K562 (cell line): ENCODE results near the gene OXA1L. TPM values are rescaled to one million over a fixed set of nuclear protein-coding genes. Genes with fewer than 3 reads are reported as not detected.

ENCODE experiments used
- ATAC-seq: fragments of 200-7000 bp; cut with Tn5 transposase; 3 replicates; pipeline ENCODE4 v1.9.1; 2020; ENCODE audit warnings: moderate library complexity
- BruUV-seq: library from RNA; stranded (reverse); fragments of 400-500 nt; replicated peaks from 2 replicates; lab custom pipeline; 2021; lab: Mats Ljungman, UMichigan
- CTCF ChIA-PET: fragments of 300-600 bp; formaldehyde crosslinking; extraction: SDS; loops from one replicate; lab custom pipeline; 2021; ENCODE audit warnings: low intra/inter-chr PET ratio; lab: Yijun Ruan, JAX
- POLR2A ChIA-PET: fragments of 300-600, 350-650 bp; sonication (Branson Sonifier 250); formaldehyde crosslinking; extraction: SDS; loops from one replicate; lab custom pipeline; 2021; ENCODE audit warnings: antibody characterized with exemption, inconsistent platforms; lab: Yijun Ruan, JAX
- DNase-seq, 4 experiments: peaks; one replicate each; pipeline versions ENCODE4 v3.0.0 to v3.0.0-alpha.2; 2011 to 2018; ENCODE audit warnings: low spot score in 3 of 4, mixed read lengths in 3 of 4; ENCODE audit errors: extremely low read depth in 1 of 4
- FAIRE-seq: peaks from 2 replicates; lab custom pipeline; 2011; peaks lifted over from hg19 to GRCh38; lab: Jason Lieb, UNC
- H2AFZ ChIP-seq: 2 replicates; pipeline ENCODE4 v1.6.0; 2011; ENCODE audit warnings: low read depth, low read length, control low read depth, inconsistent platforms
- H3K27ac ChIP-seq: fragments of 200-600 bp; 3 replicates; pipeline ENCODE4 v1.8.0; 2011; ENCODE audit warnings: low read depth, mild to moderate bottlenecking, control low read depth, inconsistent platforms, low read length, moderate library complexity, mixed read lengths; ENCODE audit errors: extremely low read depth
- H3K27me3 ChIP-seq, 2 experiments: fragments of 300-600 bp in 1 of 2; 2 replicates in 1 of 2; 3 replicates in 1 of 2; pipeline versions ENCODE4 v1.6.0 to v1.8.0; 2011; ENCODE audit warnings: inconsistent platforms in 2 of 2, low read length in 2 of 2, mild to moderate bottlenecking in 1 of 2, mixed read lengths in 1 of 2, moderate library complexity in 1 of 2; ENCODE audit not compliant: control insufficient read depth in 2 of 2, insufficient read depth in 2 of 2
- H3K36me3 ChIP-seq: fragments of 300-600 bp; 3 replicates; pipeline ENCODE4 v1.8.0; 2011; ENCODE audit warnings: mild to moderate bottlenecking, low read length, inconsistent platforms; ENCODE audit not compliant: control insufficient read depth, insufficient read depth
- H3K4me1 ChIP-seq, 2 experiments: fragments of 200-600 bp in 1 of 2; replicated peaks in 1 of 2; 2 replicates in 1 of 2; 3 replicates in 1 of 2; pipeline versions ENCODE4 v1.5.1 to v1.8.0; 2011; ENCODE audit warnings: inconsistent platforms in 2 of 2, low read length in 2 of 2, mild to moderate bottlenecking in 1 of 2, mixed read lengths in 1 of 2, moderate library complexity in 1 of 2; ENCODE audit not compliant: control insufficient read depth in 2 of 2, insufficient read depth in 2 of 2
- H3K4me2 ChIP-seq: 2 replicates; pipeline ENCODE4 v1.6.1; 2011; ENCODE audit warnings: low read length, control low read depth, inconsistent platforms, mixed read lengths; ENCODE audit not compliant: insufficient read depth
- H3K4me3 ChIP-seq: fragments of 200-600 bp; sonication (generic), shearing (Covaris generic); 2 replicates; pipeline ENCODE4 v1.5.1; 2016; ENCODE audit warnings: control low read depth, inconsistent platforms
- H3K79me2 ChIP-seq: fragments of 200-600 bp; 3 replicates; pipeline ENCODE4 v1.8.0; 2011; ENCODE audit warnings: low read length, inconsistent platforms; ENCODE audit not compliant: control insufficient read depth, insufficient read depth
- H3K9ac ChIP-seq, 2 experiments: 2 replicates each; pipeline versions ENCODE4 v1.6.0 to v1.6.1; 2011; ENCODE audit warnings: low read depth in 2 of 2, low read length in 2 of 2, control low read depth in 1 of 2, inconsistent platforms in 1 of 2, mild to moderate bottlenecking in 1 of 2, mixed read lengths in 1 of 2; ENCODE audit not compliant: insufficient read depth in 1 of 2
- H3K9me1 ChIP-seq: one replicate; pipeline ENCODE4 v1.6.0; 2011; ENCODE audit warnings: inconsistent platforms, mild to moderate bottlenecking, low read length, moderate library complexity; ENCODE audit not compliant: control insufficient read depth, insufficient read depth
- H3K9me3 ChIP-seq: replicated peaks from 2 replicates; pipeline ENCODE4 v1.5.1; 2011; ENCODE audit warnings: low read depth, low read length, inconsistent platforms; ENCODE audit not compliant: control insufficient read depth, insufficient read depth
- H4K20me1 ChIP-seq: replicated peaks from 2 replicates; pipeline ENCODE4 v1.6.1; 2011; ENCODE audit warnings: low read length, inconsistent platforms, mixed read lengths; ENCODE audit not compliant: control insufficient read depth, insufficient read depth
- CHD1 ChIP-seq: fragments of 200-600 bp; sonication (generic); IDR thresholded peaks from one replicate; pipeline ENCODE4 v1.6.1; 2012; ENCODE audit warnings: mild to moderate bottlenecking, moderate library complexity, low read length, inconsistent platforms
- MED1 ChIP-seq: sonication (generic); formaldehyde crosslinking; IDR thresholded peaks from 2 replicates; pipeline ENCODE4 v1.8.1; 2023; ENCODE audit warnings: missing genetic modification reagents, borderline replicate concordance
- MTA1 ChIP-seq: fragments of 450-650 bp; IDR thresholded peaks from 2 replicates; pipeline ENCODE4 v1.6.1; 2017; ENCODE audit warnings: borderline replicate concordance
- SMARCC2 ChIP-seq: fragments of 450-650 bp; IDR thresholded peaks from 2 replicates; pipeline ENCODE4 v1.6.1; 2017; ENCODE audit warnings: antibody characterized with exemption, moderate library complexity, mild to moderate bottlenecking, low read depth
- ZFPM2 ChIP-seq: fragments of 250-450 bp; sonication (Bioruptor Pico); IDR thresholded peaks from 2 replicates; pipeline ENCODE4 v1.5.1; 2022; ENCODE audit warnings: mild to moderate bottlenecking
- ZNF324 ChIP-seq: fragments of 250-450 bp; sonication (Bioruptor Pico); IDR thresholded peaks from 2 replicates; pipeline ENCODE4 v1.4.0; 2020; ENCODE audit warnings: mild to moderate bottlenecking
- ZNF766 ChIP-seq: fragments of 200-800 bp; sonication (Bioruptor generic); conservative IDR thresholded peaks from 2 replicates; pipeline ENCODE4 v1.6.1; 2016; ENCODE audit warnings: missing genetic modification characterization, missing compliant biosample characterization
- WGBS: fragments of 100-300 bp; shearing (Covaris generic); methylation state at CpG from one replicate; pipeline ENCODE4 v1.1.6; 2016; ENCODE audit warnings: low coverage, mixed read lengths; ENCODE audit not compliant: insufficient coverage; ENCODE audit errors: missing lambda C conversion rate; 5-methylcytosine and 5-hydroxymethylcytosine counted together
- in situ Hi-C: fragments of 300-500 bp; cut with MboI; formaldehyde crosslinking; loops from 4 replicates; pipeline ENCODE4 v1.15.0; 2018; ENCODE audit warnings: inconsistent platforms, mixed read lengths
- intact Hi-C: fragments of 100-400 bp; cut with micrococcal nuclease; formaldehyde crosslinking; loops from 2 replicates; pipeline ENCODE4 v1.14.2; 2022
- polyA plus RNA-seq, 8 experiments: library from polyadenylated mRNA; depleted of rRNA in 4 of 8; stranded (reverse) in 5 of 8; unstranded in 3 of 8; fragments of >200 nt; fragmentation: Nextera tagmentation in 2 of 8; fragmentation: Illumina TruSeq in 1 of 8; extraction: Ambion mirVana in 2 of 8; extraction: Trizol in 1 of 8; gene quantifications; 2 replicates each; pipeline versions ENCODE4 v1.2.1 to v1.2.3, GENCODE V29; 2011 to 2014; ENCODE audit warnings: inconsistent platforms in 1 of 8, missing spikeins in 1 of 8
- total RNA-seq, 7 experiments: library from RNA; depleted of rRNA in 6 of 7; stranded (reverse); fragments of >200 nt in 6 of 7; fragmentation: Illumina TruSeq in 2 of 7; extraction: Trizol in 2 of 7; gene quantifications; 2 replicates each; pipeline versions ENCODE4 v1.2.1 to v1.2.3, GENCODE V29; 2011 to 2021; ENCODE audit warnings: low replicate concordance in 1 of 7
- TF ChIP-seq, protein P1 (sequence below): sonication (generic); formaldehyde crosslinking; IDR thresholded peaks from 2 replicates; pipeline ENCODE4 v1.8.0; 2023; ENCODE audit warnings: missing genetic modification reagents, mild to moderate bottlenecking, borderline replicate concordance
- TF ChIP-seq, protein P2 (sequence below), 2 experiments: fragments of 450-650 bp; conservative IDR thresholded peaks; 2 replicates each; pipeline ENCODE4 v1.6.1; 2017; ENCODE audit warnings: mild to moderate bottlenecking in 2 of 2, moderate library complexity in 2 of 2

The OXA1L gene
- total and polyA plus RNA-seq, 9 of the 15 experiments (the other 6 are each of a cell fraction or from before 2014, with no cell fraction given), result 100 to 204 (median 145) TPM

GRCh38 chr14:22718091-22718490 lies 48.4 kb upstream of the OXA1L start:
- POLR2A ChIA-PET, result no interaction called here
- DNase-seq, result no peak
- TF ChIP-seq ZNF766 (peak; percentile 54; the same call in 1 of the 2 replicates), MED1 (no peak)
- TF ChIP-seq, all 486 proteins: peak for 1
- Histone ChIP-seq H3K36me3 (no peaks in the 10 kb centered on the region; the same call in 2 of the 3 replicates), H2AFZ (peak overlapping the region; percentile 29), H3K79me2 (no peaks in the 10 kb centered on the region; the same call in 2 of the 3 replicates), H3K27ac (no peak overlapping the region; the same call in 2 of the 3 replicates), H3K4me2 (no peak overlapping the region), H3K27me3 (no peaks in the 10 kb centered on the region), H3K9me1 (no peaks in the 10 kb centered on the region), H3K4me3 (no peak overlapping the region), H3K4me1 (peaks cover 8 to 10% of the 10 kb centered on the region in 2 experiments; a peak in 4 of 5 replicates), H3K9me3 (no peaks in the 10 kb centered on the region; the same call in 1 of the 2 replicates), H3K9ac (peak overlapping the region in 1 of 2 experiments; percentile 24; a peak in 1 of 4 replicates), H4K20me1 (no peaks in the 10 kb centered on the region)
- 33% methylated on average over 4 of the region's 4 CpGs for WGBS
- in situ Hi-C loops, result no loop called here
- CTCF ChIA-PET, result no interaction called here
- BruUV-seq, result no TSS peak
- FAIRE-seq (no peak), ATAC-seq (no peak)
- intact Hi-C loops, result loop anchor here (10.0 kb wide), 1 partner anchor 47 kb away; the partner anchor contains the start of gene OXA1L

GRCh38 chr14:22721213-22721612 lies 45.3 kb upstream of the OXA1L start:
- ATAC-seq, result no peak
- H3K36me3 ChIP-seq, result no peaks in the 10 kb centered on the region
- CTCF ChIA-PET, result no interaction called here
- TF ChIP-seq CHD1 (no peak), SMARCC2 (no peak), ZNF324 (no peak), ZFPM2 (CRISPR knock-in tag) (no peak), MTA1 (no peak)
- TF ChIP-seq, protein P1, sequence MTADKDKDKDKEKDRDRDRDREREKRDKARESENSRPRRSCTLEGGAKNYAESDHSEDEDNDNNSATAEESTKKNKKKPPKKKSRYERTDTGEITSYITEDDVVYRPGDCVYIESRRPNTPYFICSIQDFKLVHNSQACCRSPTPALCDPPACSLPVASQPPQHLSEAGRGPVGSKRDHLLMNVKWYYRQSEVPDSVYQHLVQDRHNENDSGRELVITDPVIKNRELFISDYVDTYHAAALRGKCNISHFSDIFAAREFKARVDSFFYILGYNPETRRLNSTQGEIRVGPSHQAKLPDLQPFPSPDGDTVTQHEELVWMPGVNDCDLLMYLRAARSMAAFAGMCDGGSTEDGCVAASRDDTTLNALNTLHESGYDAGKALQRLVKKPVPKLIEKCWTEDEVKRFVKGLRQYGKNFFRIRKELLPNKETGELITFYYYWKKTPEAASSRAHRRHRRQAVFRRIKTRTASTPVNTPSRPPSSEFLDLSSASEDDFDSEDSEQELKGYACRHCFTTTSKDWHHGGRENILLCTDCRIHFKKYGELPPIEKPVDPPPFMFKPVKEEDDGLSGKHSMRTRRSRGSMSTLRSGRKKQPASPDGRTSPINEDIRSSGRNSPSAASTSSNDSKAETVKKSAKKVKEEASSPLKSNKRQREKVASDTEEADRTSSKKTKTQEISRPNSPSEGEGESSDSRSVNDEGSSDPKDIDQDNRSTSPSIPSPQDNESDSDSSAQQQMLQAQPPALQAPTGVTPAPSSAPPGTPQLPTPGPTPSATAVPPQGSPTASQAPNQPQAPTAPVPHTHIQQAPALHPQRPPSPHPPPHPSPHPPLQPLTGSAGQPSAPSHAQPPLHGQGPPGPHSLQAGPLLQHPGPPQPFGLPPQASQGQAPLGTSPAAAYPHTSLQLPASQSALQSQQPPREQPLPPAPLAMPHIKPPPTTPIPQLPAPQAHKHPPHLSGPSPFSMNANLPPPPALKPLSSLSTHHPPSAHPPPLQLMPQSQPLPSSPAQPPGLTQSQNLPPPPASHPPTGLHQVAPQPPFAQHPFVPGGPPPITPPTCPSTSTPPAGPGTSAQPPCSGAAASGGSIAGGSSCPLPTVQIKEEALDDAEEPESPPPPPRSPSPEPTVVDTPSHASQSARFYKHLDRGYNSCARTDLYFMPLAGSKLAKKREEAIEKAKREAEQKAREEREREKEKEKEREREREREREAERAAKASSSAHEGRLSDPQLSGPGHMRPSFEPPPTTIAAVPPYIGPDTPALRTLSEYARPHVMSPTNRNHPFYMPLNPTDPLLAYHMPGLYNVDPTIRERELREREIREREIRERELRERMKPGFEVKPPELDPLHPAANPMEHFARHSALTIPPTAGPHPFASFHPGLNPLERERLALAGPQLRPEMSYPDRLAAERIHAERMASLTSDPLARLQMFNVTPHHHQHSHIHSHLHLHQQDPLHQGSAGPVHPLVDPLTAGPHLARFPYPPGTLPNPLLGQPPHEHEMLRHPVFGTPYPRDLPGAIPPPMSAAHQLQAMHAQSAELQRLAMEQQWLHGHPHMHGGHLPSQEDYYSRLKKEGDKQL, result no peak
- TF ChIP-seq, protein P2, sequence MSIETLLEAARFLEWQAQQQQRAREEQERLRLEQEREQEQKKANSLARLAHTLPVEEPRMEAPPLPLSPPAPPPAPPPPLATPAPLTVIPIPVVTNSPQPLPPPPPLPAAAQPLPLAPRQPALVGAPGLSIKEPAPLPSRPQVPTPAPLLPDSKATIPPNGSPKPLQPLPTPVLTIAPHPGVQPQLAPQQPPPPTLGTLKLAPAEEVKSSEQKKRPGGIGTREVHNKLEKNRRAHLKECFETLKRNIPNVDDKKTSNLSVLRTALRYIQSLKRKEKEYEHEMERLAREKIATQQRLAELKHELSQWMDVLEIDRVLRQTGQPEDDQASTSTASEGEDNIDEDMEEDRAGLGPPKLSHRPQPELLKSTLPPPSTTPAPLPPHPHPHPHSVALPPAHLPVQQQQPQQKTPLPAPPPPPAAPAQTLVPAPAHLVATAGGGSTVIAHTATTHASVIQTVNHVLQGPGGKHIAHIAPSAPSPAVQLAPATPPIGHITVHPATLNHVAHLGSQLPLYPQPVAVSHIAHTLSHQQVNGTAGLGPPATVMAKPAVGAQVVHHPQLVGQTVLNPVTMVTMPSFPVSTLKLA (conservative IDR thresholded peaks at IDR 0.05), result no peak

More at GRCh38 chr14:22721213-22721612, 45.3 kb upstream of the OXA1L start:
- no peak overlapping the region for H3K9ac ChIP-seq
- H3K4me1 ChIP-seq, result peaks cover 6 to 11% of the 10 kb centered on the region in 2 experiments; a peak in 4 of 5 replicates
- no peak overlapping the region for H3K27ac ChIP-seq
- H3K79me2 ChIP-seq, result no peaks in the 10 kb centered on the region
- no peak overlapping the region for H3K4me3 ChIP-seq
- DNase-seq (no peak), FAIRE-seq (no peak)
- H3K4me2 ChIP-seq, result no peak overlapping the region
- intact Hi-C loops (no loop called here), in situ Hi-C loops (no loop called here)
- H3K9me1 ChIP-seq, result no peaks in the 10 kb centered on the region
- 10% methylated on average over 1 of the region's 2 CpGs for WGBS
- no peaks in the 10 kb centered on the region for H4K20me1 ChIP-seq
- no peaks in the 10 kb centered on the region for H3K27me3 ChIP-seq
- BruUV-seq, result no TSS peak
- H3K9me3 ChIP-seq, result no peaks in the 10 kb centered on the region
- no peak overlapping the region for H2AFZ ChIP-seq
- POLR2A ChIA-PET, result no interaction called here
